Uterus (tissue), 4 donors: ENCODE data around the gene C22orf15. TPM values are rescaled to one million over a fixed set of nuclear protein-coding genes. Genes with fewer than 3 reads are reported as not detected.

Experiments
- DNase-seq, 2 donors: peaks; one replicate each; pipeline ENCODE4 v3.0.0-alpha.2; 2019 to 2020
- H3K27ac ChIP-seq, 2 donors: fragments of 200-600 bp; sonication (generic); 1 replicate in 1 of 2; 2 replicates in 1 of 2; pipeline ENCODE4 v1.5.1; 2016 to 2018
- H3K27me3 ChIP-seq, 2 donors: fragments of 200-600 bp; sonication (generic); one replicate each; pipeline ENCODE4 v1.5.1; 2018 to 2019; ENCODE audit warnings: control low read depth in 1 of 2
- H3K36me3 ChIP-seq, 2 donors: fragments of 200-600 bp; sonication (generic); one replicate each; pipeline ENCODE4 v1.5.1; 2019; ENCODE audit warnings: control low read depth in 1 of 2
- H3K4me1 ChIP-seq, 2 donors: fragments of 200-600 bp; sonication (generic); one replicate each; pipeline ENCODE4 v1.5.1; 2018 to 2019; ENCODE audit warnings: control low read depth in 1 of 2
- H3K4me3 ChIP-seq, 2 donors: fragments of 200-600 bp; sonication (generic); 1 replicate in 1 of 2; 2 replicates in 1 of 2; pipeline ENCODE4 v1.5.1; 2018 to 2019; ENCODE audit warnings: mild to moderate bottlenecking in 1 of 2
- H3K9me3 ChIP-seq, 2 donors: fragments of 200-600 bp; sonication (generic); one replicate each; pipeline ENCODE4 v1.5.1; 2019; ENCODE audit warnings: control low read depth in 1 of 2
- CTCF ChIP-seq, 4 experiments: fragments of 200-600 bp in 2 of 4; fragments of 450-650 bp in 2 of 4; sonication (generic) in 2 of 4; IDR thresholded peaks; one replicate each; pipeline ENCODE4 v1.5.1; 2016 to 2019; ENCODE audit warnings: antibody characterized with exemption in 4 of 4, mild to moderate bottlenecking in 2 of 4, moderate library complexity in 1 of 4
- POLR2A ChIP-seq, 2 donors: fragments of 450-650 bp; IDR thresholded peaks; one replicate each; pipeline ENCODE4 v1.6.1; 2016; ENCODE audit warnings: antibody characterized with exemption in 2 of 2, mild to moderate bottlenecking in 1 of 2, moderate library complexity in 1 of 2
- intact Hi-C: fragments of 100-400 bp; cut with DNase I; formaldehyde crosslinking; loops from one replicate; pipeline ENCODE4 v1.15.1; 2023; ENCODE audit warnings: low total_unique reads
- total RNA-seq, 4 donors: library from RNA; depleted of rRNA in 3 of 4; stranded (reverse); fragments of >200 nt in 3 of 4; gene quantifications; one replicate each; pipeline versions ENCODE4 v1.1.0 to v1.2.4, GENCODE V29; 2014 to 2023
- donor health status: DM: yes; HTN: yes; CAD: no.

C22orf15 gene
- total RNA-seq, 4 donors from 2014 or later = 0.41 to 0.55 TPM; not detected in 2

GRCh38 chr22:23769321-23769965 is 6.7 kb downstream of the C22orf15 start:
- no peaks in the 10 kb centered on the region for H3K27me3 ChIP-seq
- TF ChIP-seq POLR2A (IDR thresholded peaks at IDR 0.05) = no peak
- no peak for TF ChIP-seq CTCF (IDR thresholded peaks at IDR 0.05)
- no peak overlapping the region for H3K4me3 ChIP-seq
- no peaks in the 10 kb centered on the region for H3K9me3 ChIP-seq
- no peaks in the 10 kb centered on the region for H3K36me3 ChIP-seq
- H3K4me1 ChIP-seq = no peaks in the 10 kb centered on the region
- no peak for DNase-seq
- intact Hi-C loops = loop anchor here (5.0 kb wide), 1 partner anchor 78 kb away; no protein-coding TSS in a partner anchor
- H3K27ac ChIP-seq = no peak overlapping the region

GRCh38 chr22:23772315-23772648 is 9.5 kb downstream of the C22orf15 start:
- no peaks in the 10 kb centered on the region for H3K27me3 ChIP-seq
- no peaks in the 10 kb centered on the region for H3K9me3 ChIP-seq
- peak in 1 of 2 donors; percentile 40 for DNase-seq
- TF ChIP-seq CTCF (IDR thresholded peaks at IDR 0.05) = no peak
- TF ChIP-seq POLR2A (IDR thresholded peaks at IDR 0.05) = no peak
- H3K36me3 ChIP-seq = no peaks in the 10 kb centered on the region
- H3K4me3 ChIP-seq = peak overlapping the region; percentile 11 to 45
- intact Hi-C loops = no loop called here
- no peaks in the 10 kb centered on the region for H3K4me1 ChIP-seq
- peak overlapping the region; percentile 49 to 56 for H3K27ac ChIP-seq

GRCh38 chr22:23772649-23773473 is 10.1 kb downstream of the C22orf15 start, which contains the start of gene MMP11:
TSS of gene MMP11 (plus strand) at chr22:23772849. CDS start at chr22:23772871, 22 bp downstream.
- peak within 1 kb of the TSS; percentile 11 to 45 for H3K4me3 ChIP-seq
- intact Hi-C loops = no loop called here
- peak within 1 kb of the TSS; percentile 49 to 56 for H3K27ac ChIP-seq
- no peaks in the 10 kb centered on the region for H3K4me1 ChIP-seq
- DNase-seq = peak; percentile 59 to 63
- TF ChIP-seq POLR2A (IDR thresholded peaks at IDR 0.05) = peak in 1 of 2 donors; percentile 39
- peak in 2 of 4 experiments; percentile 23 to 27 for TF ChIP-seq CTCF (IDR thresholded peaks at IDR 0.05)
- H3K27me3 ChIP-seq = no peaks in the 10 kb centered on the region
- H3K9me3 ChIP-seq = no peaks in the 10 kb centered on the region
- no peaks in the 10 kb centered on the region for H3K36me3 ChIP-seq

- H3K4me3 ChIP-seq = peak overlapping the region in 1 of 2 donors; percentile 45
- H3K4me1 ChIP-seq = no peaks in the 10 kb centered on the region
- DNase-seq = no peak
- TF ChIP-seq POLR2A (IDR thresholded peaks at IDR 0.05) (no peak), CTCF (IDR thresholded peaks at IDR 0.05) (no peak)
- H3K36me3 ChIP-seq = no peaks in the 10 kb centered on the region
- H3K27ac ChIP-seq = peak overlapping the region in 1 of 2 donors; percentile 56
- H3K9me3 ChIP-seq = no peaks in the 10 kb centered on the region
- intact Hi-C loops = no loop called here
- no peaks in the 10 kb centered on the region for H3K27me3 ChIP-seq
These were observed 10.8 kb downstream of the C22orf15 start for GRCh38 chr22:23773483-23774113.
